GM11168 (cell line): Measurements from ENCODE around the gene ZKSCAN5.
"Not testable (repeated sequence)": the region's sequence is repeated elsewhere in the genome, so short reads cannot be mapped to it uniquely, and the experiment has no call there.

Experiments
- in situ Hi-C: fragments of 300-500 bp; cut with MboI; formaldehyde crosslinking; loops from one replicate; pipeline ENCODE4 v1.12.0; 2022; ENCODE audit warnings: low sequenced_read_pairs; ENCODE audit not compliant: unreplicated experiment

ZKSCAN5 gene

DNA sequence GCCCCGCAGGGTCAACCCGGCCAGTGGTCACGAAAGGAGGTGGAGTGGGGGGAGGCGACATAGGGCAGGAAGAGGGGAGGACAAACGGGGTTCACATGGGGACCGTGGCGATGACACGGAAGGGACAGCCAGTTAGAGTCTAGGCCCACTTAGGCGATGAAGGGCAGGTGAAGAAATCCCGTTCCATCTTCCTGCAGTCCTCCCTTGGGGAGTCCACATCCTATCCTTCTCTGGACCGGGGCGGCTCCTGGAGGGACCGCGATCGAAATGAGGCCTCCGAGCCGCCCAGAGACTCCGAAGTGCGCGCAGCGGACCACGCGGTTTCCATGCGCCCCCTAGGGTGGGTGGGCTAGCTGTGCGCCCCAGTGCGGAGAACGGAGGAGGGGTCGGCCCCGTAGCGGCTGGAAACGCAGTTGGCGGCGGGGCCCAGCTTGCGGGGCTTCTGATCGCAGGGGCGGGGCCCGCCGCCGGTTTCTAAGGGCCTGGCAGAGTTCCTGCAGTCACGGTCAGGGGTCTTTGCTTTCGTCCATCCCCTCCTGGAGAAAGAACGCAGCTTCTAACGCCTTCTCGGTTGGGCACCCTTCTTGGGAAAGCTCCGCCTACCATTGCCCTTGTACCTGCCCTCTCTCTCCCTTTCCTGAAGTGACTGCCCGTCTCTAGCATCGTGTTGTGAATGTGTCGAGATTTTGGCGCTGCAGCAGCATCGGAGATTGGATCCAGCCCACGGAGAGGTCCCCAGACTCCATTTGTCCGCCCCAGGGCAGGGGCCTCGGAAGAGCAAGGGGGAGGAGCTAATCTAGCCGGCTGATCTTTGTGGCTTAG, 75.7 kb downstream of the ZKSCAN5 start:
- in situ Hi-C loops = no loop called here

DNA sequence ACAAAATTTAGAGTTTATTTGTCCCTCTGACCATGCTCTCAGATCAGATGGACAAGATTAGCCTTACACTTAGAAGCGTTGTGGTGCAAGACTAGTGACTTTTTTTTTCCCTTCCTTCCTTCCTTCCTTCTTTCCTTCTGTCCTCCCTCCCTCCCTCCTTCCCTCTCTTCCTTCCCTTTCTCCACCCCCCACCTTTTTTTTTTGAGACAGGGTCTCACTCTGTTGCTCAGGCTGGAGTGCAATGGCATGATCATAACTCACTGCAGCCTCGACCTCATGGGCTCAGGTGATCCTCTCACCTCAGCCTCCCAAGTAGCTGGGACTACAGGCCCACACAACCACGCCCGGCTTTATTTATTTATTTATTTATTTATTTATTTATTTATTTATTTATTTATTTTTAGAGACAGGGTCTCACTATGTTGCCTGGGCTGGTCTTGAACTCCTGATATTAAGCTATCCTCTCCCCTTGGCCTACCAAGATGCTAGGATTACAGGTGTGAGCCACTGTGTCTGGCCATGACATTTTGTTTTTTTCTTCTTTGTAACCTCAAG, 76.4 kb downstream of the ZKSCAN5 start:
- in situ Hi-C loops = not testable (repeated sequence)
